HG03095 (cell line): Measurements from ENCODE around the gene TERB2.
"Not testable (repeated sequence)": the region's sequence is repeated elsewhere in the genome, so short reads cannot be mapped to it uniquely, and the experiment has no call there.

Experiments
- ATAC-seq: cut with Tn5 transposase; IDR thresholded peaks from one replicate; pipeline ENCODE4 v1.9.1; 2021; ENCODE audit warnings: moderate library complexity; ENCODE audit not compliant: unreplicated experiment

TERB2 gene

DNA sequence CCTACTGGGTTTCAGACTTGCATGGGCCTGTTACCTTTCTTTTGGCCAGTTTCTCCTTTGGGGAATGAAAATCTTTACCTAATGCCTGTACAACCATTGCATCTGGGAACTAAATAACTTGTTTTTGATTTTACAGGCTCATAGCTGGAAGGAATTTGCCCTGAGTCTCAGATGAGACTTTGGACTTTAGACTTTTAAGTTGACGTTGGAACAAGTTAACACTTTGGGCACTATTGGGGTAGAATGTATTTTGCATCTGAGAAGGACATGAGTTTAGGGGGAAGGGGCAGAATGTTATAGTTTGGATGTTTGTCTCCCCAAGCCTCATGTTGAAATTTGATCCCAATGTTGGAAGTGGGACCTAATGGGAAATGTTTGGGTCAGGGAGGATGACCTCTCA is 44.7 kb downstream of the TERB2 start:
- not testable (repeated sequence) for ATAC-seq

DNA sequence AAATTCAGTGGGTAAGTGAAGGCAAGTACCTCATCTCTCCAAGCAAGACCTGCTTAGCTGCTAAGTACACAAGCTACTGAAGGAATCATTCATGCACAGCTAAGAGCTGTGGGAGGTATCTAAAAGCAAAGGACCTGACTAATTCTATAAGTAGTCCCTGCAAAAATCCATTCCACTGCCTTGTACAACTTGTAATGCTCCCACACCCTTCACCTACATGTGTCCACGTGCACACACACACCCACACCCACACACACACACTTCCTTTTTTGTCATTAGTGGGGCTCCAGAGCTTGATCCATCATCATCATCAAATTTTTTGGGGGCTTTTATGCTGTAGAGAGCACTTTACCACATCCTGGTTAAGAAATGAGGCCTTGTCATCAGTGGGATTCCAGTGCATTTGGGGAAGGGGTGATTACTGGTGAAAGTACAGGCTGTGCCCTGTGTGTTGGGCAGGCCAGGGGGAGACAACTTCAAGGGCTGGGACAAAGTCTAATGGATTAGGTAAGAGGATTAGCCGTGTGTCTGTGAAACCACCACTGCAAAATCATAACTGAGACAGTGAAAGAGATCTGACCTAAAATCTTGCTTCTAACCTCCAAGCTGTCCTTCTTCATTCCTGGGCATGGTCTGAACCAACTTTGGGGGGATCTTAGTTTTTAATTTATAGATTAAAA is 47.4 kb downstream of the TERB2 start:
- not testable (repeated sequence) for ATAC-seq

DNA sequence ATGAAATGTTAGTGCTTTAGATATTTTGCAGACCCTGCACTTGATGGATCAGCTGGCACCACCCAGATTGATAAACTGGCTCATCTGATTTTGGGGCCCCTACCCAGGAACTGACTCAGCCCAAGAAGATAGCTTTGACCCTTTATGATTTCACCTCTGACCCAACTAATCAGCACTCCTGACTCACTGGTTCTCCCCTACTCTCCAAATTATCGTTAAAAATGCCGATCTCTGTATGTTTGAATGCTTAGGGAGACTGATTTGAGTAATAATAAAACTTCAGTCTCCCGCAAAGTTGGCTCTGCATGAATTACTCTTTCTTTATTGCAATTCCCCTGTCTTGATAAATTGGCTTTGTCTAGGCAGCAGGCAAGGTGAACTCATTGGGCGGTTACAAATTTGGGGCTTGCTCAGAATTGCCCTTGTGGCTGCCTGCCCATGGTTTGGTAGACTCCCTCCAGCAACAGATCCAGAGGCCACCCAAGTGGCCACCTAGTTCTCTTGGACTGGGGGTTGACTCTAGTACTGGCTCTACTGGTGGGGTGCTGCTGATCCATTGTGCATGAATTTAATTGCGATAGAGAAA is 48.2 kb downstream of the TERB2 start:
- not testable (repeated sequence) for ATAC-seq

DNA sequence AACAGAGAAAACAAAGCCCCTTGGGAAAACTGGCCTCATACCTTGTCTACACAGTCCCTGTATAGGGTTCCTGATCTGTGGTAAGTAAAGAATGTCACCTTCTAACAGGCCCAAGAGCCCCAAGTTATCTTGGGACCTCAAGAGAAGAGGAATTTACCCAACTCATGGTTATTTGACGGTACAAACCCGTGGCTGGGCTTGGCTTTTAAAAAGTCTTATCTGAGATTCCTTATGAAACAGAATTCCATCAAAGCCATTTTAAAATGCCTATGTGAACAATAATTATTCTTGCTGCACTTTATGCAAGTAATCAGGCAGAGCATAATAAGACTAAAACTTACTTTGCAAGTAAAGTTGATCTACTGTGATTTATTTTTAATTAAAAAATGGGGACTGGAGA is 52.6 kb downstream of the TERB2 start:
- ATAC-seq, result no peak

DNA sequence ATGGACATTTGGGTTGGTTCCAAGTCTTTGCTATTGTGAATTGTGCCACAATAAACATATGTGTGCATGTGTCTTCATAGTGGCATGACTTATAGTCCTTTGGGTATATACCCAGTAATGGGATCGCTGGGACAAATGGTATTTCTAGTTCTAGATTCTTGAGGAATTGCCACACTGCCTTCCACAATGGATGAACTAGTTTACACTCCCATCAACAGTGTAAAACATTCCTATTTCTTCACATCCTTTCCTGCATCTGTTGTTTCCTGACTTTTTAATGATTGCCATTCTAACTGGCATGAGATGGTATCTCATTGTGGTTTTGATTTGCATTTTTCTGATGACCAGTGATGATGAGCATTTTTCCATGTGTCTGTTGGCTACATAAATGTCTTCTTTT is 58.6 kb downstream of the TERB2 start:
- not testable (repeated sequence) for ATAC-seq

DNA sequence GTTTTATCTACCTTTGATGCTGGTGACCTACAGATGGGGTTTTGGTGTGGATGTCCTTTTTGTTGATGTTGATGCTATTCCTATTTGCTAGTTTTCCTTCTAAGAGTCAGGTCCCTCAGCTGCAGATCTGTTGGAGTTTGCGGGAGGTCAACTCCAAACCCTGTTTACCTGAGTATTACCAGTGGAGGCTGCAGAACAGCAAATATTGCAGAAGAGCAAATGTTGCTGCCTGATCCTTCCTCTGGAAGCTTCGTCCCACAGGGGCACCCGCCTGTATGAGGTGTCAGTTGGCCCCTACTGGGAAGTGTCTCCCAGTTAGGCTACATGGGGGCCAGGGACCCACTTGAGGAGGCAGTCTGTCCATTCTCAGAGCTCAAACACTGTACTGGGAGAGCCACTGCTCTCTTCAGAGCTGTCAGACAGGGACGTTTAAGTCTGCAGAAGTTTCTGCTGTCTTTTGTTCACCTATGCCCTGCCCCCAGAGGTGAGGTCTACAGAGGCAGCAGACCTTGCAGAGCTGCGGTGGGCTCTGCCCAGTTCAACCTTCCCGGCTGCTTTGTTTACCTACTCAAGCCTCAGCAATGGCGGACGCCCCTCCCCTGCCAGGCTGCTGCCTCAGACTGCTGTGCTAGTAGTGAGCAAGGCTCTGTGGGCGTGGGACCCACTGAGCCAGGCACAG is 63.9 kb downstream of the TERB2 start:
- ATAC-seq, result not testable (repeated sequence)

DNA sequence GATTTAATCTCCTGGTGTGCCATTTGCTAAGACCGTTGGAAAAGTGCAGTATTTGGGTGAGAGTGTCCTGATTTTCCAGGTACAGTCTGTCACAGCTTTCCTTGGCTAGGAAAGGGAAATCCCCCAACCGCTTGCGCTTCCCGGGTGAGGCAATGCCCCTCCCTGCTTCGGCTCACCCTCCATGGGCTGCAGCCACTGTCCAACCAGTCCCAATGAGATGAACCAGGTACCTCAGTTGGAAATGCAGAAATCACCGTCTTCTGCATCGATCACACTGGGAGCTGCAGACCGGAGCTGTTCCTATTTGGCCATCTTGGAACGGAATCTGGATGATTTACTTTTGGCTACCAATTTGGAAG is 64.4 kb downstream of the TERB2 start:
- ATAC-seq, result not testable (repeated sequence)

DNA sequence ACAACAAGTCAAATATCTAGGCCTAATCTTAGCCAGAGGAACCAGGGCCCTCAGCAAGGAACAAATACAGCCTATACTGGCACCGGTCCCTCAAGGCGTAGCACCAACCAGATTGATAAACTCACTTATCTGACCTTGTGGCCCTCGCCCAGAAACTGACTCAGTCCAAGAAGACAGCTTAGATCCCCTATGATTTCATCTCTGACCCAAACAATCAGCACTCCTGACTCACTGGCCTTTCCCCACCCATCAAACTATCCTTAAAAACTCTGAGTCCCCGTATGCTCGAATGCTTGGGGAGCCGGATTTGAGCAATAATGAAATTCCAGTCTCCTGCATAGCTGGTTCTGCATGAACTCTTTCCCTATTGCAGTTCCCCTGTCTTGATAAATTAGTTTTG is 64.9 kb downstream of the TERB2 start:
- no peak for ATAC-seq

DNA sequence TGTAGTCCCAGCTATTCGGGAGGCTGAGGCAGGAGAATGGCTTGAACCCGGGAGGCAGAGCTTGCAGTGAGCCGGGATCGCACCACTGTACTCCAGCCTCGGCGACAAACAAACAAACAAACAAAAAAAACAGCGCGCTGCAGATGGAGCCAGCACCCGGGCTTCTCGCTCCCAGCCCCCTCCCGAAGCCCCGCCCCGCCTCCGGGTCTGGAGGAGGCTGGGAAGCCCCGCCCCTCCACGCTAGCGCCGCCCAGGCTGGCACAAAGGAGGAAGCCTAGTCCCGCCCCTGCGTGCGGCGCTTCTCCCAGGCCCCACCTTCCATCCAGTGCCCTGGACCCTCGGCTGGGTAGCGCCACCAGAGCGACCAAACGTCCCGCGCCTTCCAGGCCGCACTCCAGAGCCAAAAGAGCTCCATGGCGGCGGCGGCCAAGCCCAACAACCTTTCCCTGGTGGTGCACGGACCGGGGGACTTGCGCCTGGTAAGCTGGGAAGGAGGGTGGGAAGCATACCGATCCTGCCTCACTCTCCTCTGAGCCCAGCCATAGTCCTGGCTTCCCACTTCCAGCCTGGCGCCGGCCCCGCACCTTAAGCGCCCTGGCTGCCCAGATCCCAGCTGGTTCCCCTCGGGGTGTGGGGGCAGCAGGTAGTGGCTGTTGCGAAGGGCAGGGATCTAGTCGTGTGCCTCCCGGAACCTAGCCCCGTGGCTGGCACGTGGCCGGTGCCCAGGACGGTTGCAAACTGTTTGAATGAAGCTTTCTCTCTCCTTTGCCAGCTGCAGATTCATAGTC is 66.6 kb downstream of the TERB2 start, which contains the start of gene SORD:
TSS of gene SORD (plus strand) at position 325 of the 788 bp plus-strand sequence. CDS start at position 414, 89 bp downstream.
- peak; percentile 94 for ATAC-seq

DNA sequence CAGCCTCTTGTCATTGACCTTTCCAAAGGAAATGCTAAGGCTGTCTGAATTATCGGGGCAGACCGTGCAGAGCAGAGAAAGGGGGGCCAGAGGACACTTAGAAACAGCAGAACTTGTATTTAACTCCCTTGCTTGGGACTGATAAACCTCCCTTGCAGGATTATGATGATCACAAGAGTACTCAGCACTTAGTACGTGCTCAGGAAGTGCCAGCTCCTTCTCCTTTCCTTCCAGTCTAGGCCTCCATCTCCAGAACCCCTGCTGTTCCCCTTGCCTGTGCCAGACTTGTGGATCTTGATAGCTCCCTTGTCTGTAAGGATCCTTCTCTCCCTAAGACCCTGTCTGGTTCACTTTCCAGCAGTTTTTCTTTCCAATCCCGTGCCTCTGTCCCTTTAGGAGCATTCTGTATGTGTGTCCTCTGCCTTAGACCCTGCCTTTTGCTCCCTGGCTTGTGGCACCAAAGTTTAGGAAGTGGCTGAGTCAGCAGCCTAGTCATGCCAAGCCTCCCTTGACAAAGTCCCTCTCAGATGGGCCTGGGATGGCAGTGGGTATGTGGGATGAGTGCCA is 67.3 kb downstream of the TERB2 start:
- ATAC-seq, result peak; percentile 9

DNA sequence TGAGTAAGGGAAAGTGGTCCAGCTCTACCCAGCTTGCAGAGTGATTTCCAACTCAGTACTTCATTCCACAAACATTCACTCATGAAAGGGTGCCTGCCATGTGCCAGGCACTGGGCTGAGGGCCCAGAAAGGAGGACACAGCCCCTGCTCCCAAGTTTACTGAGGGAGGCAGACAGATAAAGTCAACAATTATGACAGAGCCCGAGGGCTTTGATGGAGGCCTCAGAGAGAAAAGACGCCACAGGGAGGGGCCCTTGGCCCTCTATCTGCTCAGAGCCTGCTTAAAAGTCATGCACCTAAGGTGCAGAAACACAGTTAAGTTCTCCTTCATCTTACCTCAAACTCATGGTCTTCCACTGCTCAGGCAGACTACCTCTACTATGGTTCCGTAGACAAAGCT is 68.2 kb downstream of the TERB2 start:
- not testable (repeated sequence) for ATAC-seq

DNA sequence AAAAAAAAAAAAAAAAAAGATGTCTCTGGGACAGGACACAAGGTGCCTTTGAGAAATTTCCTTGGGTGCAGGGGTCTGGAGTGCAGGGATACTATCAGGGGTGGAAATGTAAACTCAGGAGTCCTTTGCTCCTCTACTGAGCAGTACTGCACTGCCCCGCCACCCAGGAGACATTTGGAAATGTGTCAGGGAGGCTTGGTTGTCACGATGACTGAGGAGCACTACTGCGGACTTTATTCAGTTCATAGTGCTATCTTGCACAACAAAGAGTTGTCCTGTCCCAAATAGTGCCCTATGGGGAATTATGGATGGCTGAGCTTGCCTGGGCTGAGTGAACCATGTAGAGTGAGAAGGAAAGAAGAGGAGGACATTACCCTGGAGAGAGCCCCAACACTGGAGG is 69.1 kb downstream of the TERB2 start:
- ATAC-seq, result not testable (repeated sequence)

DNA sequence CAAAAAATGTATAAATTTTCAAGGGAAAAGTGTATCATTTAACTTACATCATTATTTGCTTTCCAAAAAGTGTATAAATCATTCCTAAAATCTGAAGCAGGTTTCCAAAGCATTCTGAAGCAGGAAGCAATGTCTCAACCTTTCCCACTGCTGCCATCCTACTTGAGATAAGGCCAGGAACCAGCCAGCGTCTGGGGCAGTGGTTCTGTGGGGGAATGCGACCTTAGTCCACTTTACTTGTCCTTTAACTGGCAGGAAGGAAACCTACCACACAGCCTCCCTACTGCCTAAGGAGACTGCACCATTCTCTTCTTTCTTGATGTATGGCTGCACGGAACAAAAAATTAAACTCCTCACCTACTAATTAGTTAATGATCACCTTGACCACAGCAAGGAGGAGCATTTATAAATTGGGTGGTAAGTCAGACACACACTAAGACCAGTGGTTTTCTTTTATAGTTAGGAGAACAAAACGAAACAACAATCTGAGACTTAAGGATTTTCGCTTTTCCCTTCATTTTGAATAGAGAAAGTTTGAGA is 70.2 kb downstream of the TERB2 start:
- no peak for ATAC-seq

DNA sequence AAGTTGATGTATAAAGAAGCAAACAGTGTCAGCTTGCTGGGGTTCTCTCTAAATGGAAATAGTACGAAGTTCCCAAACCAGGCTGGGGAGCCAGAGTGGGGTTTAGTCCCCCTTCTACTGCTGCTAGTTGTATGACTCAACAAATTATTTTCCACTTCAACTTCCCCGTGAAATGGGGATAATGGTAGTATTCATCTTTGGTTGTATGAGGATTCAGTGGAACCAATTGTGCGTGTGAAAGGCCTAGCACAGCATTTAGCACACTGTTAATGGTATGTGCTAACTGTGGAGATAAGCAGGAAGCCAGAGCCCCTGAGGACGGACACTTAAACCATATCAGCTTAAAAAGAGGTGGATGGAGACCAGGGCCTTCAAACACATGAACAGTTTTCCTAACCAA is 70.7 kb downstream of the TERB2 start:
- ATAC-seq, result no peak
